ENCODE measurements around the gene ROPN1L. TPM values are rescaled to one million over a fixed set of nuclear protein-coding genes. Genes with fewer than 3 reads are reported as not detected.

The ROPN1L gene
- total and polyA plus RNA-seq, 2 of the 13 experiments (the other 11 are each of a cell fraction or from before 2014, with no cell fraction given): not detected

DNA sequence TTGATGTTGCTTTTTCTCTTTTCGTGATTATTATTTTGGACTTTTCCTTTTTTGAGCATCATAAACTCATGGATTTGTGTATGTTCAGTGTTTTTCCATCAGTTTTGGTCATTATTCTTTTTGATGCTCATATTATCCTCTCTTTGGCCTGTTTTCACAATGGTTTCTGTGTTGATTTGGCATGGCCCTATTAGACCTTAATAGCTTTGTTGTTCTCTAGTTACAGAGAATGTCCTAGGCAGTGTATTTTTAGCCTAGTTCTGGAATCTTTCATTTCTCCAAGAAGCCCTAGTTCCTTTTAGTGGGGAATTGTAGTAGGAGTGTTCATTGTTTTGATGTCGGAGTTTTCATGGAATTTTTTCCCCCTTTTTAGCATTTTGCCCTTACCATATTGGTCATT lies 41.3 kb upstream of the ROPN1L start:
- in situ Hi-C loops (cut with HindIII; ENCODE audit: extremely low pct_ligation_motif_present, low pct_unique_long_range_greater_than_20kb) (no loop called here), intact Hi-C loops (cut with micrococcal nuclease; ENCODE audit: unreplicated experiment) (no loop called here)
- H3K4me3 ChIP-seq (replicated peaks in 1 of 3; ENCODE audit: insufficient read depth in 1 of 3, low read depth in 2 of 3, low read length in 3 of 3): no peak overlapping the region
- no peaks in the 10 kb centered on the region for H3K79me2 ChIP-seq (ENCODE audit: insufficient read depth, low read length)
- ATAC-seq (no peak), DNase-seq (ENCODE audit: low spot score) (no peak), FAIRE-seq (no peak)
- H3K9me3 ChIP-seq (ENCODE audit: low read length): no peaks in the 10 kb centered on the region
- 99% methylated on average over 2 of the region's 2 CpGs for WGBS (ENCODE audit: low lambda C conversion rate)
- no peak overlapping the region for H2AFZ ChIP-seq (ENCODE audit: low read length)
- CTCF ChIA-PET (ENCODE audit: low intra/inter-chr PET ratio, low total read pairs): no interaction called here
- no peak overlapping the region for H3K9ac ChIP-seq (ENCODE audit: insufficient read depth, low read depth, low read length)
- H3K4me2 ChIP-seq (ENCODE audit: low read depth, low read length): no peak overlapping the region
- H3K27ac ChIP-seq (ENCODE audit: extremely low read length, insufficient read depth, low read length): no peak overlapping the region
- TF ChIP-seq RCOR2 (CRISPR knock-in tag; IDR thresholded peaks at IDR 0.05) (no peak), ZSCAN9 (CRISPR knock-in tag; IDR thresholded peaks at IDR 0.05; ENCODE audit: borderline replicate concordance) (no peak), U2AF1 (optimal IDR thresholded peaks at IDR 0.05; ENCODE audit: low read depth, low read length) (no peak), ZNF720 (CRISPR knock-in tag; IDR thresholded peaks at IDR 0.05) (no peak), SRSF9 (IDR thresholded peaks at IDR 0.05; ENCODE audit: borderline replicate concordance, insufficient read depth, low read depth, low read length, poor library complexity, severe bottlenecking) (no peak), ZNF205 (CRISPR knock-in tag; IDR thresholded peaks at IDR 0.05) (no peak), MAFG (CRISPR knock-in tag; IDR thresholded peaks at IDR 0.05) (no peak), ZNF772 (CRISPR knock-in tag; IDR thresholded peaks at IDR 0.05) (no peak), ZFX (CRISPR knock-in tag; IDR thresholded peaks at IDR 0.05; ENCODE audit: low read depth) (no peak), SNAI1 (CRISPR knock-in tag; IDR thresholded peaks at IDR 0.05; ENCODE audit: borderline replicate concordance) (no peak), KLF12 (CRISPR knock-in tag; IDR thresholded peaks at IDR 0.05; ENCODE audit: borderline replicate concordance) (no peak), ZNF3 (CRISPR knock-in tag; IDR thresholded peaks at IDR 0.05) (no peak)
- TF ChIP-seq, protein P1, sequence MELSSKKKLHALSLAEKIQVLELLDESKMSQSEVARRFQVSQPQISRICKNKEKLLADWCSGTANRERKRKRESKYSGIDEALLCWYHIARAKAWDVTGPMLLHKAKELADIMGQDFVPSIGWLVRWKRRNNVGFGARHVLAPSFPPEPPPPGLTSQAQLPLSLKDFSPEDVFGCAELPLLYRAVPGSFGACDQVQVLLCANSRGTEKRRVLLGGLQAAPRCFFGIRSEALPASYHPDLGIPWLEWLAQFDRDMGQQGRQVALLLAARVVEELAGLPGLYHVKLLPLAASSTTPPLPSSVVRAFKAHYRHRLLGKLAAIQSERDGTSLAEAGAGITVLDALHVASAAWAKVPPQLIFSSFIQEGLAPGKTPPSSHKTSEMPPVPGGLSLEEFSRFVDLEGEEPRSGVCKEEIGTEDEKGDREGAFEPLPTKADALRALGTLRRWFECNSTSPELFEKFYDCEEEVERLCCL (CRISPR knock-in tag; IDR thresholded peaks at IDR 0.05; ENCODE audit: borderline replicate concordance): no peak
- TF ChIP-seq, protein P2, sequence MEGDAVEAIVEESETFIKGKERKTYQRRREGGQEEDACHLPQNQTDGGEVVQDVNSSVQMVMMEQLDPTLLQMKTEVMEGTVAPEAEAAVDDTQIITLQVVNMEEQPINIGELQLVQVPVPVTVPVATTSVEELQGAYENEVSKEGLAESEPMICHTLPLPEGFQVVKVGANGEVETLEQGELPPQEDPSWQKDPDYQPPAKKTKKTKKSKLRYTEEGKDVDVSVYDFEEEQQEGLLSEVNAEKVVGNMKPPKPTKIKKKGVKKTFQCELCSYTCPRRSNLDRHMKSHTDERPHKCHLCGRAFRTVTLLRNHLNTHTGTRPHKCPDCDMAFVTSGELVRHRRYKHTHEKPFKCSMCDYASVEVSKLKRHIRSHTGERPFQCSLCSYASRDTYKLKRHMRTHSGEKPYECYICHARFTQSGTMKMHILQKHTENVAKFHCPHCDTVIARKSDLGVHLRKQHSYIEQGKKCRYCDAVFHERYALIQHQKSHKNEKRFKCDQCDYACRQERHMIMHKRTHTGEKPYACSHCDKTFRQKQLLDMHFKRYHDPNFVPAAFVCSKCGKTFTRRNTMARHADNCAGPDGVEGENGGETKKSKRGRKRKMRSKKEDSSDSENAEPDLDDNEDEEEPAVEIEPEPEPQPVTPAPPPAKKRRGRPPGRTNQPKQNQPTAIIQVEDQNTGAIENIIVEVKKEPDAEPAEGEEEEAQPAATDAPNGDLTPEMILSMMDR (CRISPR knock-in tag; IDR thresholded peaks at IDR 0.05): no peak
- TF ChIP-seq, protein P3, sequence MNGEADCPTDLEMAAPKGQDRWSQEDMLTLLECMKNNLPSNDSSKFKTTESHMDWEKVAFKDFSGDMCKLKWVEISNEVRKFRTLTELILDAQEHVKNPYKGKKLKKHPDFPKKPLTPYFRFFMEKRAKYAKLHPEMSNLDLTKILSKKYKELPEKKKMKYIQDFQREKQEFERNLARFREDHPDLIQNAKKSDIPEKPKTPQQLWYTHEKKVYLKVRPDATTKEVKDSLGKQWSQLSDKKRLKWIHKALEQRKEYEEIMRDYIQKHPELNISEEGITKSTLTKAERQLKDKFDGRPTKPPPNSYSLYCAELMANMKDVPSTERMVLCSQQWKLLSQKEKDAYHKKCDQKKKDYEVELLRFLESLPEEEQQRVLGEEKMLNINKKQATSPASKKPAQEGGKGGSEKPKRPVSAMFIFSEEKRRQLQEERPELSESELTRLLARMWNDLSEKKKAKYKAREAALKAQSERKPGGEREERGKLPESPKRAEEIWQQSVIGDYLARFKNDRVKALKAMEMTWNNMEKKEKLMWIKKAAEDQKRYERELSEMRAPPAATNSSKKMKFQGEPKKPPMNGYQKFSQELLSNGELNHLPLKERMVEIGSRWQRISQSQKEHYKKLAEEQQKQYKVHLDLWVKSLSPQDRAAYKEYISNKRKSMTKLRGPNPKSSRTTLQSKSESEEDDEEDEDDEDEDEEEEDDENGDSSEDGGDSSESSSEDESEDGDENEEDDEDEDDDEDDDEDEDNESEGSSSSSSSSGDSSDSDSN (CRISPR knock-in tag; IDR thresholded peaks at IDR 0.05): no peak
- TF ChIP-seq, protein P4, sequence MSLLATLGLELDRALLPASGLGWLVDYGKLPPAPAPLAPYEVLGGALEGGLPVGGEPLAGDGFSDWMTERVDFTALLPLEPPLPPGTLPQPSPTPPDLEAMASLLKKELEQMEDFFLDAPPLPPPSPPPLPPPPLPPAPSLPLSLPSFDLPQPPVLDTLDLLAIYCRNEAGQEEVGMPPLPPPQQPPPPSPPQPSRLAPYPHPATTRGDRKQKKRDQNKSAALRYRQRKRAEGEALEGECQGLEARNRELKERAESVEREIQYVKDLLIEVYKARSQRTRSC (CRISPR knock-in tag; IDR thresholded peaks at IDR 0.05; ENCODE audit: low read depth): no peak
- H4K20me1 ChIP-seq (ENCODE audit: insufficient read depth, low read length): no peaks in the 10 kb centered on the region
- POLR2A ChIA-PET: no interaction called here
- no peaks in the 10 kb centered on the region for H3K27me3 ChIP-seq (ENCODE audit: control insufficient read depth in 1 of 2, insufficient read depth in 2 of 2, low read length in 2 of 2)
- H3K4me1 ChIP-seq (ENCODE audit: insufficient read depth, low read length): no peaks in the 10 kb centered on the region
- BruUV-seq (replicated peaks): no TSS peak
- peaks cover 10 to 75% of the 10 kb centered on the region in 2 experiments for H3K36me3 ChIP-seq (replicated peaks in 1 of 2; ENCODE audit: control insufficient read depth in 1 of 2, insufficient read depth in 2 of 2, low read length in 2 of 2)
